Activated CD4-positive, alpha-beta memory T cell treated with anti-CD3 and anti-CD28 coated beads for 36 hours (primary cell): ENCODE measurements around the gene COPS4. TPM values are rescaled to one million over a fixed set of nuclear protein-coding genes. Genes with fewer than 3 reads are reported as not detected.
A peak's percentile ranks its signal among the peaks of the same experiment; 100 is the strongest.

Experiments used
- CTCF ChIA-PET: fragments of 350-600 bp; sonication (Branson Sonifier 250); formaldehyde crosslinking; loops from one replicate; lab custom pipeline; 2021; ENCODE audit warnings: antibody characterized with exemption, inconsistent platforms; lab: Charles Lee
- POLR2A ChIA-PET: fragments of 350-600 bp; sonication (Branson Sonifier 250); formaldehyde crosslinking; loops from one replicate; lab custom pipeline; 2021; ENCODE audit warnings: antibody characterized with exemption; lab: Charles Lee
- DNase-seq: peaks from one replicate; pipeline ENCODE4 v3.0.0-alpha.2; 2020
- H3K27ac Mint-ChIP-seq: one replicate; pipeline ENCODE4 v1.8.0; 2021; ENCODE audit warnings: mixed read lengths
- H3K27me3 Mint-ChIP-seq: one replicate; pipeline ENCODE4 v1.8.0; 2021; ENCODE audit warnings: mixed read lengths
- H3K36me3 Mint-ChIP-seq: one replicate; pipeline ENCODE4 v1.8.0; 2021; ENCODE audit warnings: mixed read lengths
- H3K4me1 Mint-ChIP-seq: one replicate; pipeline ENCODE4 v1.8.0; 2021; ENCODE audit warnings: low read depth, mixed read lengths
- H3K4me3 Mint-ChIP-seq: one replicate; pipeline ENCODE4 v1.8.0; 2021; ENCODE audit warnings: mild to moderate bottlenecking, mixed read lengths
- H3K9me3 Mint-ChIP-seq: one replicate; pipeline ENCODE4 v1.8.0; 2021; ENCODE audit warnings: mixed read lengths
- intact Hi-C: fragments of 100-400 bp; cut with micrococcal nuclease; formaldehyde crosslinking; loops from one replicate; pipeline ENCODE4 v1.15.1; 2023
- total RNA-seq, 2 experiments: library from RNA; stranded (reverse); gene quantifications; one replicate each; pipeline ENCODE4 v1.2.3, GENCODE V29; 2021

The COPS4 gene
- total RNA-seq, 2 experiments from 2014 or later = 38.5 to 40.6 TPM

DNA sequence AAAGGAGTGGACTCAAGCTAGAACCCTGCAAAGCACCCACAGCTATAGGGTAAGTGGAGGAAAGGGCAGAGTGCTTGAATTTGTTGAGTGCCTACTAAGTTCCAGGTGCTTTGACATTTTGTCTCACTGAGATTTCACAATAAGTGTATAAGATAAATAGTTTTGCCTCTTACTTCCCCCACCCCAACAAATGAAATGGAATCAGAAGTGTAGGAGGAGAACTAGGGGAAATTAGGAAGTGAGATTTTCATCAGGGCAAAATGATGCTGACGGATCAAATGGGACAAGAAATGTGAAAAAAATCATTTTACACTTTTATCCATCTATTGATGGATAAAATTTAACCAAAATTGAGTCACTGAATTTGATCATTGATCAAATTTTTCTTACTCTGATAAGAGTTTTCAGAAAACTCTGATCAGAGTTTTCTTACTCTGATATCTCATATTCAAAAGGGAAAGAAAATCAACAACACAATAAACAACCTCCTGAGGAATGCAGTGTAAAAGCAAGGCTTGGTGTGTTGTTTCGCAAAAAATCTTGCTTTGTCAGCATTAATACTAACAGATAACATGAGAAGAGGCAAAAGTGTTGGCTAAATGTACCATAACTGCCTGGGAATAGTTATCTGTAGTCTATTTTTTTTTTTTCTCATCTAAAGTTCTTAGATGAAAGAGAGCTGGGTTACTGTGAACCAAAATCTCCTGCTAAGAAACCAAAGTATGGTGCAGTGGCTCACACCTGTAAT, 54.6 kb downstream of the COPS4 start:
- Mint-ChIP-seq H3K9me3 (no peaks in the 10 kb centered on the region), H3K4me3 (no peak overlapping the region), H3K27ac (no peak overlapping the region), H3K4me1 (peaks cover 10% of the 10 kb centered on the region), H3K27me3 (no peaks in the 10 kb centered on the region), H3K36me3 (peaks cover 19% of the 10 kb centered on the region)
- intact Hi-C loops = no loop called here
- no peak for DNase-seq
- ChIA-PET CTCF (no interaction called here), POLR2A (no interaction called here)

DNA sequence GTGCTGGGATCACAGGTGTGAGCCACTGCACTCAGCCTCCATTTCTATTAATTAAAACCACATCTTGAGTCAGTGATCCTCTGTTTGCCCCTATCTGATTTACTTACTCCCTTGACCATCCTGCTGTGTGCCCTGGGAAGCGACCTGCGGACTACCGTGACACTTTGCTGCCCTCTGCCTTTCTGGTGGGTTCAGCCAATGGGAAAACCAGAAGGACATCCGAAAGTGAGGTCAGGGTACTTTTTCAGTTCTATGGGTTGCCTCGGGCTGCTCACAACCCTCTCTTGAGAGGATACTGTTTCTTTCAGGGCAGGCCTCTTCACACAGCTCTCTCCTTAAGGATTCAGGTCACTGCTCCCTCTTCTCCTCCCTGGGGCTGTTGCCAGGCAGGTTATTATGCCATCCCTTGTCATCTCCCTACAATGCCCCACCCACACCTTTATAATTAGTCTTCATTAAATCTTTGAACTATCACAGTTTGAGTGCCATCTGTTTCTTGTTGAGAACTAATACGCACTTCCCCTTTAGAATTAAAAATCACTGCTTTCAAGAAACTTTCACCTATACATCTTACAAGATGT, 58.2 kb downstream of the COPS4 start:
- no peaks in the 10 kb centered on the region for H3K27me3 Mint-ChIP-seq
- peaks cover 23% of the 10 kb centered on the region for H3K36me3 Mint-ChIP-seq
- DNase-seq = no peak
- CTCF ChIA-PET = interaction anchor here (0.9 to 1.8 kb wide), 3 partner anchors 18 to 189 kb away, joined by 3 to 5 read pairs (median 3); partner anchors contain the start of gene COPS4
- intact Hi-C loops = no loop called here
- no peaks in the 10 kb centered on the region for H3K9me3 Mint-ChIP-seq
- H3K4me1 Mint-ChIP-seq = peaks cover 29% of the 10 kb centered on the region
- H3K27ac Mint-ChIP-seq = no peak overlapping the region
- no peak overlapping the region for H3K4me3 Mint-ChIP-seq
- POLR2A ChIA-PET = no interaction called here

DNA sequence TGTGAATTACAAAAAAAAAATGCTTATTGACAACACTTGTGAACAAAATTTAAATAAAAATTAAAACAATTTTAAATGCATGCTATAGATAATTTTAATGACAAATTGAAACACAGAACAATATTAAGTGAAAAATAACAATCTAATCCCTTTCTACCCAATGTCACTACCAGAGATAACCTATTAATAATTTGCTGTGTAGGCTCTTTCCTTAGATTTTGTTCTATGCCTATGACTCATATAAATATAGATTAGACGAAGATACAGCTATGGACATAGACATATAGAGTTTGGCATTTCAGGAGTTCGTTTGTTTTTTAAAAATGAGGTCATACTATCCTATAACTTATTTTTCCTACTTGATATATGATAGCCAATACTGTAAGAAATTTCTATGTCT, 61.4 kb downstream of the COPS4 start:
- Mint-ChIP-seq H3K4me3 (no peak overlapping the region), H3K36me3 (peaks cover 29% of the 10 kb centered on the region), H3K27ac (no peak overlapping the region), H3K4me1 (peaks cover 46% of the 10 kb centered on the region), H3K27me3 (no peaks in the 10 kb centered on the region), H3K9me3 (no peaks in the 10 kb centered on the region)
- ChIA-PET CTCF (interaction anchor here (0.9 to 1.6 kb wide), 5 partner anchors 14 to 188 kb away, joined by 3 to 7 read pairs (median 4); partner anchors contain the start of genes COPS4 and COQ2), POLR2A (interaction anchor here (0.5 kb wide), 1 partner anchor 268 kb away, joined by 3 read pairs; no protein-coding TSS in a partner anchor)
- no peak for DNase-seq
- intact Hi-C loops = no loop called here

DNA sequence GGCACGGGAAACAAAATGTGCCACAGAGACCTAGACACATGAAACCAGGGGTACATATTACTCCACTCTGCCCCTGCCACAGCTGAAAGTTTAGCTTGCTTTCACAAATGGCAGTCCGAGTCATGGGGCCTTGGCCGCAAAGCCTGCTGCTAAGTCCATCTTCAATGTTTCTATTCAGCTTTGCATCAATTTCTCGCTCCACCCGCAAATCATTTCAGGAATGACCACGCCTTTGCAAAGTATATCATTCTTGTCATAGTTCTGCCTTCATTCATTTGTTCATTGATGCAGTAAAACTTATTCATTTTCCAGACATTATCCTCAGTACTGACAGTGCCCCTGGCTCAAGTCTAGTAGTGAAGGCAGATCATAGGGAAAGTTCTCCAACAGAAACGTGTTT, 70.0 kb downstream of the COPS4 start:
- POLR2A ChIA-PET = no interaction called here
- CTCF ChIA-PET = interaction anchor here (0.6 kb wide), 1 partner anchor 148 kb away, joined by 3 read pairs; no protein-coding TSS in a partner anchor
- peaks cover 15% of the 10 kb centered on the region for H3K36me3 Mint-ChIP-seq
- no peak overlapping the region for H3K4me3 Mint-ChIP-seq
- H3K27me3 Mint-ChIP-seq = no peaks in the 10 kb centered on the region
- H3K27ac Mint-ChIP-seq = no peak overlapping the region
- no peak for DNase-seq
- no peaks in the 10 kb centered on the region for H3K9me3 Mint-ChIP-seq
- intact Hi-C loops = no loop called here
- peaks cover 47% of the 10 kb centered on the region for H3K4me1 Mint-ChIP-seq

DNA sequence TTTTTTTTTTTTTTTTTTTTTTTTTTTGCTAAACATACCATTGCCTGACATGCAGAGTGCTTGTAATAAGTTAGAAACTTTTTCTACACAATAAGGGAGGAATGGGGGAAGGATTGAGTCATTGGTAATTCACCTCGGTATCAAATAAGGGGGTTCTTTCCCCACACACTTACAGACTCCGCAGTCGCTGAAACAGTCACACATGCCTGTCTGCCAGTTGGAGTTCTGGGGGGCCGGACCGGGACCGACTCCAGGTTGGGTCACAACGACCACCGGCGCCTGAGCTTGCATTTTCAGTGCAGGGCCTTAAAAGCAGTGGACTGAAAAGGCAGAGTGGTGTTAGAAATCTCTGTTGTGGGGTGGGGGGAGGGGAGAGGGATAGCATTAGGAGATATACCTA, 72.6 kb downstream of the COPS4 start:
- DNase-seq = peak; percentile 42
- intact Hi-C loops = loop anchor here (2.0 kb wide), 1 partner anchor 735 kb away; the partner anchor contains the start of gene HNRNPD
- CTCF ChIA-PET = interaction anchor here (1.2 kb wide), 1 partner anchor 175 kb away, joined by 3 read pairs; no protein-coding TSS in a partner anchor
- POLR2A ChIA-PET = interaction anchor here (1.9 kb wide), 1 partner anchor 33 kb away, joined by 5 read pairs; no protein-coding TSS in a partner anchor
- no peaks in the 10 kb centered on the region for H3K9me3 Mint-ChIP-seq
- no peaks in the 10 kb centered on the region for H3K27me3 Mint-ChIP-seq
- peak overlapping the region; percentile 67 for H3K27ac Mint-ChIP-seq
- peaks cover 6% of the 10 kb centered on the region for H3K36me3 Mint-ChIP-seq
- H3K4me3 Mint-ChIP-seq = peak overlapping the region; percentile 41
- H3K4me1 Mint-ChIP-seq = peaks cover 42% of the 10 kb centered on the region

DNA sequence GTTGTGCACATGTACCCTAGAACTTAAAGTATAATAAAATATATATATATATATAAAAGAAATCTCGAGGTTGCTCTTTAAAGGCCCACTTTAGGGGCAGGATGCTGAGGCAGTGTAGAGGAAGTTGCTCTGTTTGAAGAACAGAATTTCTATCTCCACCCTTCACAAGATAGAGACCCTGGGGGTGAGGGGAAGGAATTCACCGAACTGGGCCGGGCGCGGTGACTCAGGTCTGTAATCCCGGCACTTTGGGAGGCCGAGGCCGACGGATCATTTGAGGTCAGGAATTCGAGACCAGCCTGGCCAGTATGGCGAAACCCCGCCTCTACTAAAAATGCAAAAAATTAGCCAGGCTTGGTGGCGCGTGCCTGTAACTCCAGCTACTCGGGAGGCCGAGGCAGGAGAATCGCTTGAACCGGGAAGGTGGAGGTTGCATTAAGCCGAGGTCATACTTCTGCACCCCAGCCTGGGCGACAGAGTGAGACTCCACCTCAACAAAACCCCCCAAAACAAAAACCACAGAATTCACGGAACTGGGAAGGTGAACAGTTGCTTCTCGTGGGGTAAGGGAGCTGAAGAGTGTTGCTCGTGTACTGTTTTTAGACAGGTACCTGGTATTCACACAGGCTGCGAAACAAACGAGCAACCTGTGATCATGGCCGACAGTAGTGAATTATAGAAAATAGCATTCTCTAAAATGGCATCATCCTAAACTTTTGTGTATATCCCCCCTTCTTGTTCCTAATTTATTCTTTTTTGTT, 73.3 kb downstream of the COPS4 start:
- POLR2A ChIA-PET = interaction anchor here (0.6 to 1.9 kb wide), 2 partner anchors 33 to 757 kb away, joined by 4 to 5 read pairs; no protein-coding TSS in a partner anchor
- Mint-ChIP-seq H3K4me1 (peaks cover 44% of the 10 kb centered on the region), H3K9me3 (no peaks in the 10 kb centered on the region), H3K4me3 (peak overlapping the region; percentile 92), H3K27ac (peak overlapping the region; percentile 98), H3K27me3 (no peaks in the 10 kb centered on the region), H3K36me3 (peaks cover 6% of the 10 kb centered on the region)
- DNase-seq = peak; percentile 20
- intact Hi-C loops = loop anchor here (2.0 kb wide), 1 partner anchor 735 kb away; the partner anchor contains the start of gene HNRNPD
- CTCF ChIA-PET = interaction anchor here (0.7 to 1.2 kb wide), 4 partner anchors 10 to 174 kb away, joined by 3 read pairs; no protein-coding TSS in a partner anchor

DNA sequence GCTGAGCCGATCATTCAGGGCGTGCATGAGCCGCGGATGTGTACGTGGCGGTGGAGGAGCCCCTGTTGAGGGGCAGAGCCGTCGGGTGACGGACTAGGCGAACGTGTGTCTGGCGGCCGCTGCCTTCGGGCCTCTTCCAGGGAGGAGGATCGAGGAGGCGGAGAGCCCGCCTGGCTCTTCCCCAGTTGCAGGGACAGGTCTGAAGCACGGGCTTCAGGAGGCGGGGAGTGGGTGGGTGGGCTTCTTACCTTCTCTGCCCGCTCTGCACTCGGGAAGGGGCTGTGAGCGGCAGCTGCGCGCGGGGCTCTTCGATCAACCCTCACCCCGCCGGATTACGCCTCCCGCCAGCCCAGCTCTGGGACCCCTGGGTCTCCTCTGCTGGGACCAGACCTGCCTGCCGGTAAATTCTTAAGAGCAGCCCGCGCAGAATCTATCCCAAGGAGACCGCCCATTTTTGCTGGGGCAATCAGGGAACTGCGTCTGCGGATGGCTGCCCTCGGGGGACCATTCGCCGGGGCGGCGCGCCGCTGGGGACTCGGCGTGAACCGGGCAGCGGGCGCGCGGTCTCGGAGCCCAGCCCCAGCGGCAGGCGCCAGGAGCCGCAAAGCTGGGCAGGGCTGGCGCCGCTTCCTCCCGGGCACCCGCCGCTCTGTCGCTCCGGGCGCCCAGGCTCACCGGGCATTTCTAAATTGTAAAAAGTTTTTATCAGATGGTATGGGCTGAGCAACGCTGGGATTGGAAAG, 74.7 kb downstream of the COPS4 start:
- Mint-ChIP-seq H3K36me3 (peaks cover 6% of the 10 kb centered on the region), H3K27ac (peak overlapping the region; percentile 98), H3K4me3 (peak overlapping the region; percentile 92), H3K4me1 (peaks cover 45% of the 10 kb centered on the region), H3K27me3 (no peaks in the 10 kb centered on the region), H3K9me3 (no peaks in the 10 kb centered on the region)
- peak; percentile 59 for DNase-seq
- intact Hi-C loops = loop anchor here (1.0 to 5.0 kb wide), 8 partner anchors 35 to 737 kb away; partner anchors contain the start of genes COPS4, COQ2, ENOPH1 and HNRNPD
- POLR2A ChIA-PET = interaction anchor here (0.6 to 1.7 kb wide), 9 partner anchors 9 to 209 kb away, joined by 3 to 7 read pairs (median 3); partner anchors contain the start of genes COPS4, COQ2 and THAP9
- CTCF ChIA-PET = interaction anchor here (0.6 to 2.8 kb wide), 20 partner anchors 9 to 346 kb away, joined by 3 to 21 read pairs (median 4); partner anchors contain the start of genes COPS4 and HELQ

DNA sequence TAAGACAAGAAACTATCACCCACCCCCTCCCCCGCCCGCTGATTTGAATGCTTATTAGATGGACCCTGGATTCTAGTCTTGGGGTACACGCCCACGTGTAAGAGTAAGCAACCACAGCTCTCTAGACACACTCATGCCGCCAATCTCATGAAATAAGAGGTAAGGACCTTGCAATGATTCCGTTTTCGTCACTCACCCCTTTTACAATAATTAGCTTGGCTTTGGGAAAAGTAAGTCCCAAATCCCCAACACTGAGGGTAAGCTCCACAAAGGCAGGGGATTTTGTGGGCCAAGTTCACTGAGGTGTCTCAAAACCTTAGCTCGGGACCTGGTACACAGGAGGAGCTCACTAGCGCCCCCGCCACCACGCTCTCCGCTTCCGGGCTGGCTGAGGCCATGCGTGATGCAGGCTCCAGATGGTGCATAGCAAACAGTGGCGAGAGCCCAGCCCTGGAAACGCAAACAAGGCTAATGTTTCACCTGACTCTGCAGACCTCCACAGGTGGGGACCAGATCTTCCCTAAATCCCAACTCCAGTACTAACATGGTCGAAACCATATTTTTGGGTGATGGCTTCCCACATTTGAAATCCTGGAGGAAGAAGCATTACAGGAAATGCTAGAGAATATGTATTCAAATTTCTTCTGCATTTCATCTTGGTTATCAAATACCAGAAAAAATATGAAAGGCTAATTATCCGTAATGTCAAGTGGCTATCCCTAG, 75.4 kb downstream of the COPS4 start:
- CTCF ChIA-PET = interaction anchor here (0.6 to 2.8 kb wide), 19 partner anchors 9 to 345 kb away, joined by 3 to 21 read pairs (median 4); partner anchors contain the start of genes COPS4 and HELQ
- DNase-seq = peak; percentile 94
- peak overlapping the region; percentile 98 for H3K27ac Mint-ChIP-seq
- peaks cover 4% of the 10 kb centered on the region for H3K36me3 Mint-ChIP-seq
- intact Hi-C loops = loop anchor here (1.0 to 5.0 kb wide), 7 partner anchors 36 to 678 kb away; partner anchors contain the start of genes COPS4, COQ2, ENOPH1 and HNRNPDL
- no peaks in the 10 kb centered on the region for H3K9me3 Mint-ChIP-seq
- POLR2A ChIA-PET = interaction anchor here (0.6 to 1.7 kb wide), 11 partner anchors 10 to 210 kb away, joined by 3 to 7 read pairs (median 3); partner anchors contain the start of genes COPS4, COQ2 and THAP9
- no peaks in the 10 kb centered on the region for H3K27me3 Mint-ChIP-seq
- peak overlapping the region; percentile 92 for H3K4me3 Mint-ChIP-seq
- peaks cover 46% of the 10 kb centered on the region for H3K4me1 Mint-ChIP-seq

DNA sequence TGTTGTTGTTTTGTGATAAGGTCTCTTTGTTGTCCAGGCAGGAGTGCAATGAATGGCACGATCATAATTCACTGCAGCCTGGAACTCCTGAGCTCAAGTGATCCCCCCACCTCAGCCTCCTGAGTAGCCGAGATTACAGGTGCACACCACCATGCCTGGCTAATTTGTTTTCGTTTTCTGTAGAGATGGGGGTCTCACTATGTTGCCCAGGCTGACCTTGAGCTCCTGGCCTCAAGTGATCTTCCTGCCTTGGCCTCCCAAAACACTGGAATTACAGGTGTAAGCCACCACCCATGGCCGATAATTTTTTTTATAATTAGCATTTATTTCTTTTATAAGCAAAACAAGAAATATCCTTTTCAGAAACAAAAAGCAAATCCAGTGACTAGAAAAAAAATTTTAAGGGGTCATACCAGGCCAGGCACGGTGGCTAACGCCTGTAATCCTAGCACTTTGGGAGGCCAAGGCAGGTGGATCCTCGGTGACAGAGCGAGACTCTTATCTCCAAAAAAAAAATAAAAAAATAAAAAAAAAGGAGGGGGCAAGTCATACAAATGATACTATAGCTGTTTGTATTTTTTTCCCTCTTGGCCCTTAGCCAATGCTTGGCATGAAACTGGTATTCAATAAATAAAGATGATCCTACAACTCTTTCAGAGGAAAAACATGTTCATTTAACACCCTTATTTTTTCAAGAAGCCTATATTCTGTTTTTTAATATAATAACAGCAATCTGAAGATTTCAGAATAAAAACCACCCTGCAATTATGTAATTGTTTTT, 76.2 kb downstream of the COPS4 start:
- H3K4me3 Mint-ChIP-seq = peak overlapping the region; percentile 92
- CTCF ChIA-PET = interaction anchor here (0.9 to 2.8 kb wide), 14 partner anchors 8 to 344 kb away, joined by 3 to 21 read pairs (median 8); partner anchors contain the start of genes COPS4 and HELQ
- POLR2A ChIA-PET = interaction anchor here (0.7 to 1.7 kb wide), 7 partner anchors 37 to 211 kb away, joined by 3 to 7 read pairs (median 4); partner anchors contain the start of genes COPS4, COQ2 and THAP9
- no peaks in the 10 kb centered on the region for H3K9me3 Mint-ChIP-seq
- intact Hi-C loops = loop anchor here (1.0 to 5.0 kb wide), 7 partner anchors 37 to 679 kb away; partner anchors contain the start of genes COPS4, COQ2, ENOPH1 and HNRNPDL
- no peaks in the 10 kb centered on the region for H3K27me3 Mint-ChIP-seq
- peaks cover 3% of the 10 kb centered on the region for H3K36me3 Mint-ChIP-seq
- no peak for DNase-seq
- peaks cover 48% of the 10 kb centered on the region for H3K4me1 Mint-ChIP-seq
- peak overlapping the region; percentile 98 for H3K27ac Mint-ChIP-seq
